B cell (primary cell): ENCODE measurements around the gene RAP1GAP. TPM values are rescaled to one million over a fixed set of nuclear protein-coding genes. Genes with fewer than 3 reads are reported as not detected.

ENCODE experiments used
- ATAC-seq: fragments of 200-7000 bp; cut with Tn5 transposase; one replicate; pipeline ENCODE4 v1.10.0; 2021; ENCODE audit warnings: low read depth, mild to moderate bottlenecking, moderate number of reproducible peaks, moderate library complexity
- CTCF ChIA-PET: fragments of 350-600 bp; sonication (Branson Sonifier 250); formaldehyde crosslinking; loops from one replicate; lab custom pipeline; 2021; ENCODE audit warnings: antibody characterized with exemption, inconsistent platforms; lab: Charles Lee
- POLR2A ChIA-PET: fragments of 350-600 bp; sonication (Branson Sonifier 250); formaldehyde crosslinking; loops from one replicate; lab custom pipeline; 2021; ENCODE audit warnings: antibody characterized with exemption; lab: Charles Lee
- DNase-seq: peaks from one replicate; pipeline ENCODE4 v3.0.0; 2013
- H2AFZ ChIP-seq: 2 replicates; pipeline ENCODE4 v1.6.1; 2012; ENCODE audit warnings: mild to moderate bottlenecking, low read depth, low read length; ENCODE audit not compliant: insufficient read depth, poor library complexity, severe bottlenecking
- H3K27ac ChIP-seq, 2 donors: 1 replicate in 1 of 2; 2 replicates in 1 of 2; pipeline ENCODE4 v1.5.1; 2012 to 2013; ENCODE audit warnings: low read length in 2 of 2, mild to moderate bottlenecking in 2 of 2, moderate library complexity in 1 of 2
- H3K27me3 ChIP-seq, 4 experiments: fragments of 200-600 bp in 1 of 4; sonication (generic) in 1 of 4; replicated peaks in 1 of 4; 1 replicate in 2 of 4; 2 replicates in 2 of 4; pipeline versions ENCODE4 v1.6.1 to v1.7.0; 2013 to 2016; ENCODE audit warnings: low read length in 3 of 4, mild to moderate bottlenecking in 2 of 4, mixed read lengths in 1 of 4, moderate library complexity in 1 of 4; ENCODE audit not compliant: insufficient read depth in 4 of 4, control insufficient read depth in 3 of 4; ENCODE audit errors: control extremely low read depth in 1 of 4
- H3K36me3 ChIP-seq, 2 experiments: replicated peaks in 1 of 2; 1 replicate in 1 of 2; 2 replicates in 1 of 2; pipeline versions ENCODE4 v1.6.1 to v1.7.1; 2013; ENCODE audit warnings: low read length in 1 of 2; ENCODE audit not compliant: insufficient read depth in 2 of 2, control insufficient read depth in 1 of 2; ENCODE audit errors: control extremely low read depth in 1 of 2, extremely low read depth in 1 of 2
- H3K4me1 ChIP-seq, 2 donors: fragments of 200-600 bp in 1 of 2; sonication (generic) in 1 of 2; 1 replicate in 1 of 2; 2 replicates in 1 of 2; pipeline versions ENCODE4 v1.5.1 to v1.6.1; 2013 to 2017; ENCODE audit warnings: low read length in 2 of 2; ENCODE audit not compliant: control insufficient read depth in 2 of 2, insufficient read depth in 2 of 2
- H3K4me2 ChIP-seq: replicated peaks from 2 replicates; pipeline ENCODE3; 2012; ENCODE audit warnings: mild to moderate bottlenecking, low read depth, low read length; ENCODE audit not compliant: poor library complexity, severe bottlenecking
- H3K4me3 ChIP-seq, 5 experiments: fragments of 200-600 bp in 1 of 5; sonication (generic) in 1 of 5; 1 replicate in 3 of 5; 2 replicates in 2 of 5; pipeline versions ENCODE4 v1.5.1 to v1.7.0; 2011 to 2016; ENCODE audit warnings: low read length in 4 of 5, mild to moderate bottlenecking in 4 of 5, low read depth in 2 of 5, control low read depth in 1 of 5, moderate library complexity in 1 of 5; ENCODE audit not compliant: insufficient read depth in 1 of 5; ENCODE audit errors: control extremely low read depth in 1 of 5, extremely low read depth in 1 of 5
- H3K79me2 ChIP-seq: fragments of 200-600 bp; sonication (generic); one replicate; pipeline ENCODE4 v1.6.0; 2016; ENCODE audit warnings: low read length; ENCODE audit not compliant: control insufficient read depth, insufficient read depth
- H3K9ac ChIP-seq: fragments of 200-600 bp; sonication (generic); 2 replicates; pipeline ENCODE4 v1.6.1; 2017; ENCODE audit warnings: mild to moderate bottlenecking, low read length, moderate library complexity
- H3K9me3 ChIP-seq, 3 donors: one replicate each; pipeline versions ENCODE4 v1.6.1 to v1.7.1; 2013; ENCODE audit warnings: low read length in 2 of 3; ENCODE audit not compliant: control insufficient read depth in 2 of 3, insufficient read depth in 1 of 3; ENCODE audit errors: control extremely low read depth in 1 of 3
- H4K20me1 ChIP-seq: 2 replicates; pipeline ENCODE4 v1.6.0; 2012; ENCODE audit warnings: mild to moderate bottlenecking, low read length; ENCODE audit not compliant: insufficient read depth, control insufficient read depth, poor library complexity, severe bottlenecking
- H3K27ac Mint-ChIP-seq: one replicate; pipeline ENCODE4 v1.8.0; 2021; ENCODE audit warnings: mixed read lengths
- H3K27me3 Mint-ChIP-seq: one replicate; pipeline ENCODE4 v1.8.0; 2021; ENCODE audit warnings: mixed read lengths
- H3K4me1 Mint-ChIP-seq: one replicate; pipeline ENCODE4 v1.8.0; 2021; ENCODE audit warnings: mixed read lengths
- H3K4me3 Mint-ChIP-seq: one replicate; pipeline ENCODE4 v1.8.0; 2021; ENCODE audit warnings: mixed read lengths
- H3K9me3 Mint-ChIP-seq: one replicate; pipeline ENCODE4 v1.8.0; 2022; ENCODE audit warnings: mixed read lengths; ENCODE audit not compliant: insufficient read depth
- EZH2 ChIP-seq: IDR thresholded peaks from 2 replicates; pipeline ENCODE4 v1.6.1; 2012; ENCODE audit warnings: borderline replicate concordance, low read depth, mild to moderate bottlenecking, moderate library complexity, low read length; ENCODE audit not compliant: insufficient read depth, poor library complexity, severe bottlenecking
- WGBS: methylation state at CpG from one replicate; pipeline ENCODE4 v1.1.5; 2013; ENCODE audit warnings: missing lambda C conversion rate; ENCODE audit not compliant: insufficient coverage; 5-methylcytosine and 5-hydroxymethylcytosine counted together
- intact Hi-C: fragments of 100-400 bp; cut with micrococcal nuclease; formaldehyde crosslinking; loops from one replicate; pipeline ENCODE4 v1.10.0; 2022
- polyA plus RNA-seq: library from polyadenylated mRNA; depleted of rRNA; stranded (reverse); fragments of >200 nt; gene quantifications from 2 replicates; pipeline ENCODE4 v1.2.3, GENCODE V29; 2012
- total RNA-seq, 2 donors: library from RNA; stranded (reverse); fragments of 120-200 nt in 1 of 2; gene quantifications; 1 replicate in 1 of 2; 2 replicates in 1 of 2; pipeline versions ENCODE4 v1.2.3 to v1.2.4, GENCODE V29; 2013 to 2022
- TF ChIP-seq, protein P1 (sequence below): fragments of 200-600 bp; IDR thresholded peaks from one replicate; pipeline ENCODE4 v1.8.0; 2022; ENCODE audit warnings: antibody characterized with exemption, mild to moderate bottlenecking

The RAP1GAP gene
- total and polyA plus RNA-seq, 2 donors (not counting 1 experiment from before 2014, with no cell fraction given) = 0.07 to 0.09 TPM

DNA sequence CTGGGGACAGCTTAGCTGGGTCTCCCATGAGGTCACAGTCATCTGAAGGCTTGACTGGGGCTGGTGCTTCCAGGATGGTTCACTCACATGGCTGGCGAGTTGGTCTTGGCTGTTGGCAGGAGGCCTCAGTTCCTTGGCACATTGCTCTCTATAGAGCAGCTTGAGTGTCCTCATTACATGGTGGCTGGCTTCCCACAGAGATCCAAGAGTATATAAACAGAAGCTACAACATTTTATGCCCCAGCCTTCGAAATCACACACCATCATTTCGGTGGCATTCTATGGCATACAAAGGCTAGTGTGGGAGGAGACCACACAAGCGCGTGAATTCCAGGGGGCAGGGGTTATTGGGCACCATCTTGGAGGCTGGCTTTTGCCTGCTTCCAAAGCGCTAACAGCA, 96.9 kb downstream of the RAP1GAP start:
- 98% methylated on average over 4 of the region's 6 CpGs for whole genome bisulfite sequencing
- ChIA-PET POLR2A (no interaction called here), CTCF (interaction anchor here (1.4 kb wide), 1 partner anchor 63 kb away, joined by 3 read pairs; the partner anchor contains the start of gene ALPL)
- H3K9me3 Mint-ChIP-seq = no peaks in the 10 kb centered on the region
- peaks cover 9% of the 10 kb centered on the region for H3K27me3 Mint-ChIP-seq
- Histone ChIP-seq H3K9me3 (peaks cover 0 to 7% (median 0%) of the 10 kb centered on the region in 3 donors), H3K4me1 (no peaks in the 10 kb centered on the region), H3K27me3 (peaks cover 0 to 20% (median 6%) of the 10 kb centered on the region in 4 experiments), H3K36me3 (no peaks in the 10 kb centered on the region), H4K20me1 (no peaks in the 10 kb centered on the region), H3K4me3 (no peak overlapping the region), H2AFZ (no peak overlapping the region), H3K4me2 (no peak overlapping the region), H3K9ac (no peak overlapping the region), H3K27ac (no peak overlapping the region), H3K79me2 (no peaks in the 10 kb centered on the region)
- H3K4me3 Mint-ChIP-seq = no peak overlapping the region
- H3K4me1 Mint-ChIP-seq = peaks cover 1% of the 10 kb centered on the region
- no peak for TF ChIP-seq EZH2
- TF ChIP-seq, protein P1, sequence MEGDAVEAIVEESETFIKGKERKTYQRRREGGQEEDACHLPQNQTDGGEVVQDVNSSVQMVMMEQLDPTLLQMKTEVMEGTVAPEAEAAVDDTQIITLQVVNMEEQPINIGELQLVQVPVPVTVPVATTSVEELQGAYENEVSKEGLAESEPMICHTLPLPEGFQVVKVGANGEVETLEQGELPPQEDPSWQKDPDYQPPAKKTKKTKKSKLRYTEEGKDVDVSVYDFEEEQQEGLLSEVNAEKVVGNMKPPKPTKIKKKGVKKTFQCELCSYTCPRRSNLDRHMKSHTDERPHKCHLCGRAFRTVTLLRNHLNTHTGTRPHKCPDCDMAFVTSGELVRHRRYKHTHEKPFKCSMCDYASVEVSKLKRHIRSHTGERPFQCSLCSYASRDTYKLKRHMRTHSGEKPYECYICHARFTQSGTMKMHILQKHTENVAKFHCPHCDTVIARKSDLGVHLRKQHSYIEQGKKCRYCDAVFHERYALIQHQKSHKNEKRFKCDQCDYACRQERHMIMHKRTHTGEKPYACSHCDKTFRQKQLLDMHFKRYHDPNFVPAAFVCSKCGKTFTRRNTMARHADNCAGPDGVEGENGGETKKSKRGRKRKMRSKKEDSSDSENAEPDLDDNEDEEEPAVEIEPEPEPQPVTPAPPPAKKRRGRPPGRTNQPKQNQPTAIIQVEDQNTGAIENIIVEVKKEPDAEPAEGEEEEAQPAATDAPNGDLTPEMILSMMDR = no peak
- ATAC-seq = no peak
- no peak overlapping the region for H3K27ac Mint-ChIP-seq
- DNase-seq = no peak
- intact Hi-C loops = no loop called here

DNA sequence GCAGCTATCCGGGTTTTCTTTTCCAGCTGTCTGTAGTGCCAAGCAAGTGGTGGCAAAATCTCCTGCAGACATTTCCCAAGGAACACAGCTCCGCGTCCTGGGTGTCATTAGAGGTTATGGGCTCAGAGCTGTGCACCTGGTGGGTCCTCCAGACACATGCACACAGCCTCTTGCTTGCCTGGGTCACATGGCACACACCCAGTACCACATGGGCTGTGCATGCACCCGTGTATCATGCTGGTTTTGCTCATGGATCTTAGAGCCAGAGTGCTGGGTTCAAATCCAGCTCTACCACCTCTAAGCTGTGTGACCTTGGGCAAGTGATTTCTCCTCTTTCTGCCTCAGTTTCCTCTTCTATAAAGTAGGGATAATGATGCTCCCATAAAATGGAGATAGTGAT, 98.3 kb downstream of the RAP1GAP start:
- H2AFZ ChIP-seq = no peak overlapping the region
- DNase-seq = no peak
- intact Hi-C loops = no loop called here
- H3K27me3 ChIP-seq = peaks cover 0 to 20% (median 6%) of the 10 kb centered on the region in 4 experiments
- Mint-ChIP-seq H3K9me3 (no peaks in the 10 kb centered on the region), H3K4me3 (no peak overlapping the region), H3K27me3 (peaks cover 8% of the 10 kb centered on the region), H3K4me1 (peaks cover 1% of the 10 kb centered on the region), H3K27ac (no peak overlapping the region)
- no peak overlapping the region for H3K4me2 ChIP-seq
- CTCF ChIA-PET = no interaction called here
- 90% methylated on average over 4 of the region's 4 CpGs for WGBS
- no peak overlapping the region for H3K27ac ChIP-seq
- H4K20me1 ChIP-seq = no peaks in the 10 kb centered on the region
- no peak overlapping the region for H3K9ac ChIP-seq
- no peak overlapping the region for H3K4me3 ChIP-seq
- no peak for ATAC-seq
- TF ChIP-seq EZH2 = no peak
- TF ChIP-seq, protein P1 = no peak
- H3K9me3 ChIP-seq = peaks cover 0 to 7% (median 0%) of the 10 kb centered on the region in 3 donors
- H3K4me1 ChIP-seq = no peaks in the 10 kb centered on the region
- H3K79me2 ChIP-seq = no peaks in the 10 kb centered on the region
- no peaks in the 10 kb centered on the region for H3K36me3 ChIP-seq
- POLR2A ChIA-PET = no interaction called here
